BE2C (cell line): Measurements from ENCODE around the gene NOD2.

Source experiments
- DNase-seq: peaks from one replicate; pipeline ENCODE4 v3.0.0-alpha.2; 2020
- H3K27me3 ChIP-seq: fragments of 250-450 bp; sonication (Bioruptor Pico); 2 replicates; pipeline ENCODE4 v1.5.1; 2020; ENCODE audit warnings: mild to moderate bottlenecking
- H3K36me3 ChIP-seq: fragments of 250-450 bp; sonication (Bioruptor Pico); 2 replicates; pipeline ENCODE4 v1.5.1; 2020; ENCODE audit warnings: mild to moderate bottlenecking
- H3K4me1 ChIP-seq: fragments of 250-450 bp; sonication (Bioruptor Pico); 2 replicates; pipeline ENCODE4 v1.5.1; 2020
- H3K4me3 ChIP-seq: 2 replicates; pipeline ENCODE4 v1.5.1; 2011; ENCODE audit warnings: low read depth, low read length
- H3K9me3 ChIP-seq: fragments of 250-450 bp; sonication (Bioruptor Pico); 2 replicates; pipeline ENCODE4 v1.5.1; 2020
- CTCF ChIP-seq: IDR thresholded peaks from 2 replicates; pipeline ENCODE4 v1.5.1; 2012; ENCODE audit warnings: mild to moderate bottlenecking, low read depth, low read length

NOD2 gene

GRCh38 chr16:50722960-50723359, 29.6 kb downstream of the NOD2 start:
- H3K4me3 ChIP-seq = no peak overlapping the region
- H3K36me3 ChIP-seq = no peaks in the 10 kb centered on the region
- no peaks in the 10 kb centered on the region for H3K27me3 ChIP-seq
- H3K9me3 ChIP-seq = no peaks in the 10 kb centered on the region
- H3K4me1 ChIP-seq = no peaks in the 10 kb centered on the region
- DNase-seq = no peak
- TF ChIP-seq CTCF = no peak

- TF ChIP-seq CTCF = no peak
- H3K27me3 ChIP-seq = no peaks in the 10 kb centered on the region
- no peak for DNase-seq
- H3K4me1 ChIP-seq = no peaks in the 10 kb centered on the region
- no peaks in the 10 kb centered on the region for H3K9me3 ChIP-seq
- no peaks in the 10 kb centered on the region for H3K36me3 ChIP-seq
- no peak overlapping the region for H3K4me3 ChIP-seq
These were observed 30.9 kb downstream of the NOD2 start for GRCh38 chr16:50724306-50724705.

GRCh38 chr16:50731130-50731988, 38.0 kb downstream of the NOD2 start:
- no peaks in the 10 kb centered on the region for H3K9me3 ChIP-seq
- H3K36me3 ChIP-seq = no peaks in the 10 kb centered on the region
- no peak overlapping the region for H3K4me3 ChIP-seq
- H3K27me3 ChIP-seq = no peaks in the 10 kb centered on the region
- no peak for TF ChIP-seq CTCF
- no peak for DNase-seq
- H3K4me1 ChIP-seq = no peaks in the 10 kb centered on the region

- no peak for TF ChIP-seq CTCF
- Histone ChIP-seq H3K36me3 (no peaks in the 10 kb centered on the region), H3K4me1 (no peaks in the 10 kb centered on the region)
These were observed 38.8 kb downstream of the NOD2 start for GRCh38 chr16:50731989-50732832.

GRCh38 chr16:50733468-50733867, 40.1 kb downstream of the NOD2 start:
- H3K9me3 ChIP-seq = no peaks in the 10 kb centered on the region
- no peaks in the 10 kb centered on the region for H3K36me3 ChIP-seq
- no peaks in the 10 kb centered on the region for H3K27me3 ChIP-seq
- no peaks in the 10 kb centered on the region for H3K4me1 ChIP-seq
- H3K4me3 ChIP-seq = no peak overlapping the region
- no peak for DNase-seq
- no peak for TF ChIP-seq CTCF

More at GRCh38 chr16:50731989-50732832, 38.8 kb downstream of the NOD2 start:
- no peaks in the 10 kb centered on the region for H3K9me3 ChIP-seq
- DNase-seq = no peak
- no peaks in the 10 kb centered on the region for H3K27me3 ChIP-seq
- no peak overlapping the region for H3K4me3 ChIP-seq

GRCh38 chr16:50735629-50736122, 42.3 kb downstream of the NOD2 start:
- Histone ChIP-seq H3K9me3 (no peaks in the 10 kb centered on the region), H3K4me3 (no peak overlapping the region), H3K36me3 (no peaks in the 10 kb centered on the region), H3K27me3 (no peaks in the 10 kb centered on the region), H3K4me1 (no peaks in the 10 kb centered on the region)
- TF ChIP-seq CTCF = no peak
- DNase-seq = no peak
